Psoas muscle (tissue), 8 donors: Measurements from ENCODE around the gene NSD2. TPM values are rescaled to one million over a fixed set of nuclear protein-coding genes. Genes with fewer than 3 reads are reported as not detected.
"Not testable (repeated sequence)": the region's sequence is repeated elsewhere in the genome, so short reads cannot be mapped to it uniquely, and the experiment has no call there.

Source experiments
- ATAC-seq, 4 donors: fragments of 200-7000 bp; cut with Tn5 transposase; one replicate each; pipeline ENCODE4 v1.9.1; 2020; ENCODE audit warnings: moderate library complexity in 3 of 4, mild to moderate bottlenecking in 2 of 4
- DNase-seq, 2 donors: peaks; one replicate each; pipeline ENCODE4 v3.0.0-alpha.2; 2020
- H3K27ac ChIP-seq: fragments of 200-600 bp; one replicate; pipeline ENCODE4 v1.8.0; 2022
- H3K27me3 ChIP-seq, 3 donors: fragments of 200-600 bp in 1 of 3; one replicate each; pipeline versions ENCODE4 v1.6.1 to v1.8.0; 2013 to 2022; ENCODE audit warnings: low read length in 2 of 3, mild to moderate bottlenecking in 2 of 3, moderate library complexity in 1 of 3; ENCODE audit not compliant: insufficient read depth in 3 of 3
- H3K36me3 ChIP-seq, 2 donors: fragments of 200-600 bp in 1 of 2; one replicate each; pipeline versions ENCODE4 v1.6.1 to v1.8.0; 2013 to 2022; ENCODE audit warnings: low read depth in 1 of 2, mild to moderate bottlenecking in 1 of 2, moderate library complexity in 1 of 2; ENCODE audit not compliant: insufficient read depth in 1 of 2
- H3K4me1 ChIP-seq: fragments of 200-600 bp; one replicate; pipeline ENCODE4 v1.8.0; 2022
- H3K4me3 ChIP-seq: fragments of 200-600 bp; one replicate; pipeline ENCODE4 v1.8.0; 2022; ENCODE audit warnings: mild to moderate bottlenecking
- H3K9me3 ChIP-seq: fragments of 200-600 bp; one replicate; pipeline ENCODE4 v1.8.0; 2022
- WGBS, 3 donors: extraction: QIAGEN DNeasy Blood & Tissue Kit; methylation state at CpG; one replicate each; pipeline versions ENCODE4 v1.1.6 to v1.1.7; 2013; 5-methylcytosine and 5-hydroxymethylcytosine counted together
- intact Hi-C, 2 donors: fragments of 100-400 bp; cut with DNase I; formaldehyde crosslinking; loops; one replicate each; pipeline versions ENCODE4 v1.11.0 to v1.14.2; 2022
- polyA plus RNA-seq, 3 donors: library from polyadenylated mRNA; stranded (reverse); fragments of 200-250 nt; gene quantifications; one replicate each; pipeline ENCODE4 v1.2.3, GENCODE V29; 2013
- total RNA-seq, 4 donors: library from RNA; stranded (reverse); fragmentation: NEBNext Ultra II Directional in 2 of 4; extraction: Animal tissue kit (Norgen Biotek cat#: 25700) in 2 of 4; gene quantifications; one replicate each; pipeline versions ENCODE4 v1.2.1 to v1.2.4, GENCODE V29; 2021 to 2023
- TF ChIP-seq, protein P1 (sequence below): fragments of 200-600 bp; IDR thresholded peaks from one replicate; pipeline ENCODE4 v1.8.0; 2022; ENCODE audit warnings: antibody characterized with exemption
- donor health status: healthy with polysubstance abuse.
- donor health status: DM: no; HTN: no; CAD: no; lungs with moderate emphysema.
- donor health status: Bipolar disorder and iron deficiency.
- donor health status: healthy.
- donor health status: DM: yes; HTN: yes; CAD: no.
- donor health status: DM: no; HTN: no; CAD: no.
- donor health status: DM: no; HTN: no; CAD: no.
- donor health status: DM: yes; HTN: yes; CAD: no.

NSD2 gene
- total and polyA plus RNA-seq, 7 donors, result 5.6 to 36.0 (median 21.2) TPM

DNA sequence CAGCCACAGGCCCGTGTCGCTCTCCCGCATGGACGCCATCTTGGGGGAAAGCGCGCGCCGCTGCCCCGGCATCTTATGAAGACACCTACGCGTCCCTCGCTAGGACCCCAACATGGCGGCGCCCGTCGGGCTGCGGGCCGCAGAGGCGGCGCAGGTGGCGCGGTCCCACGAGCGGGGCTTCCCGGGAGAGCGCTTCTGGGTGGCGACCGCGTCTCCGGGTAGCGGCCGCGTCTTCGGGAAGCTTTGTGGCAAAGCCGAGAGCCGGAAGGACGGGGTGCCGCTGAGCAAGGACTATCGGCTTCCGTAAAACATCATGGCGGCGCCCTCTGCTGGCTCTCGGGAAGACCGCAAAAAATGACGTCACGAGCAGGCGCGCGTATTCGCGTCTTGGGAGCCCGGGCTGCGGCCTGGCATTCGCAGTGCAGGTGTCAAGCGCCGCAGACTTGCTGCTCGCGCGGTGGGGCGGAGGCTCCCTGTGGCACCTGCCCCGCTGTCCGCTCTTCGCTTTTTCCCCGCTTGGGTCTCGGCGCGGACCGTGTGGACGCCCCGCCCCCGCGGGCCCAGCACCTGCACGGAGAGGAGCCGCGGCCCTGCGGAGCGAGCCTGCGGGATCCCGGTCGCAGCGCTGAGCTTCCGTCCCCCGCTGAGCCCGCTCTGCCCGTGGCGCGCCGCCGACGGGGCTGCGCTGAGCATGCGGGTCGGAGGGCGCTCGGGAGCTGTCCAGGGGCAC is 137.9 kb downstream of the NSD2 start, which contains the start of gene NELFA:
Gene NELFA (minus strand): TSS at position 54 of the 730 bp plus-strand sequence. CDS start 15 bp downstream, at position 39.
- WGBS, 3 donors, result 0 to 1% (median 0%) methylated on average over 78 to 95 of the region's 95 CpGs
- intact Hi-C loops, result no loop called here

DNA sequence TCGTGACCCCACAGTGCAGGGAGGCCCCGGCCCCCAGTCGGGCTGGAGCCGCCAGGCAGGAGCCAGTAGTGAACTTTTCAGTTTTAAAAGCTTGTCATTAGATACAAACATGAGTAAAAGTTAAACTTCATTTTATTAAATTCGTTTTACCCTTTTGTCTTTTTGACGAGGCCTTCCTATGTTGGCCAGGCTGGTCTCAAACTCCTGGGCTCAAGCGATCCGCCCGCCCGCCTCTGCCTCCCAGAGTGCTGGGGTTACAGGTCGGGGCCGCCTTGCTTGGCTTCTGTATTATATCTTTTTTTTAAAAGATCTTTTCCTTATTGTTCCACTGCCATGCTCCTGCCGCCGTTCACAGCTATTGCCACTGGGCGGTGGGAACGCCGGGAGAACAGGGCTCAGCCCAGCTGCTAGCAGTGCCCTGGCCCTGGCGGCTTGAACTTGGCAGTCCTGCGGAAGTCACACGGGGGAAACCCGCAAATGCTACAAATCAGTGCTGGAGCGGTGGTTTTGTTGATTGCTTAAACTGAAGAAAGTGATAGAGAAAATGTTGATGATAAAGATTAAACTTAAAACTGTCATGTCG is 138.5 kb downstream of the NSD2 start:
- H3K27me3 ChIP-seq, result no peaks in the 10 kb centered on the region
- intact Hi-C loops, result no loop called here

More for the DNA sequence above, 137.9 kb downstream of the NSD2 start, which contains the start of gene NELFA:
- peak; percentile 92 to 94 (median 94) for ATAC-seq
- H3K27ac ChIP-seq, result peak within 1 kb of the TSS; percentile 100
- peaks cover 4 to 28% of the 10 kb centered on the region in 2 donors for H3K36me3 ChIP-seq
- no peaks in the 10 kb centered on the region for H3K27me3 ChIP-seq
- no peaks in the 10 kb centered on the region for H3K9me3 ChIP-seq
- TF ChIP-seq, protein P1, sequence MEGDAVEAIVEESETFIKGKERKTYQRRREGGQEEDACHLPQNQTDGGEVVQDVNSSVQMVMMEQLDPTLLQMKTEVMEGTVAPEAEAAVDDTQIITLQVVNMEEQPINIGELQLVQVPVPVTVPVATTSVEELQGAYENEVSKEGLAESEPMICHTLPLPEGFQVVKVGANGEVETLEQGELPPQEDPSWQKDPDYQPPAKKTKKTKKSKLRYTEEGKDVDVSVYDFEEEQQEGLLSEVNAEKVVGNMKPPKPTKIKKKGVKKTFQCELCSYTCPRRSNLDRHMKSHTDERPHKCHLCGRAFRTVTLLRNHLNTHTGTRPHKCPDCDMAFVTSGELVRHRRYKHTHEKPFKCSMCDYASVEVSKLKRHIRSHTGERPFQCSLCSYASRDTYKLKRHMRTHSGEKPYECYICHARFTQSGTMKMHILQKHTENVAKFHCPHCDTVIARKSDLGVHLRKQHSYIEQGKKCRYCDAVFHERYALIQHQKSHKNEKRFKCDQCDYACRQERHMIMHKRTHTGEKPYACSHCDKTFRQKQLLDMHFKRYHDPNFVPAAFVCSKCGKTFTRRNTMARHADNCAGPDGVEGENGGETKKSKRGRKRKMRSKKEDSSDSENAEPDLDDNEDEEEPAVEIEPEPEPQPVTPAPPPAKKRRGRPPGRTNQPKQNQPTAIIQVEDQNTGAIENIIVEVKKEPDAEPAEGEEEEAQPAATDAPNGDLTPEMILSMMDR, result no peak
- peaks cover 14% of the 10 kb centered on the region for H3K4me1 ChIP-seq
- peak; percentile 93 to 97 for DNase-seq
- H3K4me3 ChIP-seq, result peak within 1 kb of the TSS; percentile 96

DNA sequence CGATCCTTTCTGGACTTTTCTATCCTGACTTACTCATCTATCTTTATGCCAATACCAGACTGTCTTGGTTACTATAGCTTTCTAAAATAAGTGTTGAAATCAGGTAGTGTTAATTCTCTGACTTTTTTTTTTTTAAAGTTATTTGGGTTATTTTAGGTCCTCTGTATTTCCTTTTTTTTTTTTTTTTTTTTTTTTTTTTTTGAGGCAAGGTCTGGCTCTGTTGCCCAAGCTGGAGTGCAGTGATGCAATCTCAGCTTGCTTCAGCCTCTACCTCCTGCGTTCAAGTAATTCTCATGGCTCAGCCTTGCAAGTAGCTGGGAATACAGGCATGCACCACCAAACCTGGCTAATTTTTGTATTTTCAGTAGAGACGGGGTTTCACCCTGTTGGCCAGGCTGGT is 140.4 kb downstream of the NSD2 start:
- H3K4me3 ChIP-seq, result no peak overlapping the region
- H3K9me3 ChIP-seq, result no peaks in the 10 kb centered on the region
- 84 to 90% (median 87%) methylated on average over 3 of the region's 3 CpGs for WGBS, 3 donors
- peaks cover 0 to 8% of the 10 kb centered on the region in 2 donors for H3K36me3 ChIP-seq
- H3K27me3 ChIP-seq, result no peaks in the 10 kb centered on the region
- peaks cover 12% of the 10 kb centered on the region for H3K4me1 ChIP-seq
- ATAC-seq (no peak), DNase-seq (no peak)
- TF ChIP-seq, protein P1, result no peak
- intact Hi-C loops, result no loop called here
- H3K27ac ChIP-seq, result no peak overlapping the region

More for the DNA sequence above, 138.5 kb downstream of the NSD2 start:
- Histone ChIP-seq H3K36me3 (peaks cover 4 to 23% of the 10 kb centered on the region in 2 donors), H3K4me3 (peak overlapping the region; percentile 96), H3K27ac (peak overlapping the region; percentile 100), H3K9me3 (no peaks in the 10 kb centered on the region), H3K4me1 (peaks cover 14% of the 10 kb centered on the region)
- TF ChIP-seq, protein P1, result peak; percentile 39
- ATAC-seq, result peak; percentile 65 to 74 (median 72)
- peak; percentile 67 to 85 for DNase-seq
- WGBS, 3 donors, result 6% methylated on average over 23 of the region's 23 CpGs

DNA sequence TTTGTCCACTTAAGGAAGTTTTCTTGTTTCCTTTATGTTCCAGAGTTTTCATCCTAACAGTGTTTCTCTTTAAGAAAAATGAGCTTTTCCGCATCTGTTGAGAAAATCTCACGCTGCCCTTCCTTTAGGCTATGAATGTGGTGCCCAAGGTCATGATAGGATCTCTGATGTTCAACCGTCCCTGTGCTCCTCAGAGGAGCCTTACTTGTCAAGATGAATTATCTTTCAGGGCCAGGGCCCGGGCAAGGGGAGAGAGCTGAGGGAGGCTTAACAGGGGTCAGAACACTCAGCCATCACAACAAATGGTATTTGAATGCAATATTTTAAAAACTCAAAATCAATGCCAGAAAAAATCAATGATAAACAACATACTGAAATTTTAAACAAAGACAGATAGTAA is 143.8 kb downstream of the NSD2 start:
- intact Hi-C loops, result no loop called here
- DNase-seq, result no peak
- WGBS, 3 donors, result 66 to 82% (median 78%) methylated on average over 4 of the region's 4 CpGs

DNA sequence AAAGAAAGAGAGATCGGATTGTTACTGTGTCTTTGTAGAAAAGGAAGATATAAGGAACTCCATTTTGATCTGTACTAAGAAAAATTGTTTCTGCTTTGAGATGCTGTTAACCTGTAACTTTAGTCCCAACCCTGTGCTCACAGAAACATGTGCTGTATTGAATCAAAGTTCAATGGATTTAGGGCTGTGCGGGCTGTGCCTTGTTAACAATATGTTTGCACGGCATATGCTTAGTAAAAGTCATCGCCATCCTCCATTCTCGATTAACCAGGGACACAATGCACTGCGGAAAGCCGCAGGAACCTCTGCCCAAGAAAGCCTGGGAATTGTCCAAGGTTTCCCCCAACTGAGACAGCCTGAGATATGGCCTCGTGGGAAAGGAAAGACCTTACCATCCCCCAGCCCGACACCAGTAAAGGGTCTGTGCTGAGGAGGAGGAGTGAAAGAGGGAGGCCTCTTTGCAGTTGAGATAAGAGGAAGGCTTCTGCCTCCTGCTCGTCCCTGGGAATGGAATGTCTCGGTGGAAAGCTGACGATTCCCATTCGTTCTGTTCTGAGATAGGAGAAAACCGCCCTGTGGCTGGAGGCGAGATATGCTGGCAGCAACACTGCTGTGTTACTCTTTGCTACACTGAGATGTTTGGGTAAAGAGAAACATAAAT is 150.3 kb downstream of the NSD2 start:
- H3K9me3 ChIP-seq, ATAC-seq, DNase-seq, H3K4me1 ChIP-seq, H3K27ac ChIP-seq, H3K4me3 ChIP-seq, H3K36me3 ChIP-seq, intact Hi-C loops: not testable (repeated sequence)
- WGBS, 3 donors, result 36 to 45% (median 41%) methylated on average over 15 of the region's 15 CpGs
- peaks cover 0 to 10% (median 6%) of the 10 kb centered on the region in 3 donors for H3K27me3 ChIP-seq

More for the DNA sequence above, 143.8 kb downstream of the NSD2 start:
- Histone ChIP-seq H3K36me3 (no peaks in the 10 kb centered on the region), H3K9me3 (no peaks in the 10 kb centered on the region), H3K27me3 (peaks cover 0 to 5% (median 0%) of the 10 kb centered on the region in 3 donors), H3K27ac (no peak overlapping the region), H3K4me3 (no peak overlapping the region), H3K4me1 (no peaks in the 10 kb centered on the region)
- TF ChIP-seq, protein P1, result no peak
- ATAC-seq, result no peak
